Measurements from ENCODE around the gene RYR1.
"Not testable (repeated sequence)": the region's sequence is repeated elsewhere in the genome, so short reads cannot be mapped to it uniquely, and the experiment has no call there.

Gene RYR1

DNA sequence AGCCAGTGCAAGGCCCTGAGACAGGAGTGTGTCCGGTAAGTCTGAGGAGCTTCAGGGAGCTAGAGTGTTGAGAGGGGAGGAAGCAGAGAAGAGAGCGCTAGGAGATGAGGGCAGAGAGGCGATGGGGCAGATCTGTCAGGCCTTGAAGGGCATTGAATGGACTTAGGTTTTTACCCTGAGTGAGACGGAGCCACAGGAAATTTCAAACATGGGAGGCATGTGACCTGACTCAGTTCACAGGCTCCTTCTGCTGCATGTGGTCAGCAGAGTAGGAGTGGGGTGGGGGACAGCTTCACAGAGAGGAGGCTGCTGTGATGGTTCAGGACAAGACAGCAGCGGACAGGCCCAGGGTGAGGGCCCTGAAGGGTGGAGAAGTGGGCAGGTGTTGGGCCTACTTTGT, 33.1 kb upstream of the RYR1 start:
- DNase-seq, result no peak

DNA sequence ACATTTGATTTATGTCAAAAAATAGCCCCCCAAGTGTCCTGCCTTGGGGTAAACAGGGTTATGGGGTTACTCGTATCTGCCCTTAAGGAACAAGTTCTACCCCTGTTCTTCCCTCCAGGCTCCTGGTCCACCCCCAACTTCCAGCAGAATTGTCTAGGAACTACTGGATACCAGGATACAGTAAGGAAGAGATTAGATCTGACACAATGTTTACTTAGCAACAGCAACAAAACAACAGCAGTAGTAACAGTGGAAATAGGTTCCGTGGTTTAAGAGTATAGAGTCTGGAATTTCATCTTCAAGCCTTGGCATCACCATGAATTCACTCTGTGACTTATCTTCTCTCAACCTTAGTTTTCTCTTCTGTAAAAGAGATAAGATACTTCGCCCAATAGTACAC, 32.3 kb upstream of the RYR1 start:
- no peak for DNase-seq

DNA sequence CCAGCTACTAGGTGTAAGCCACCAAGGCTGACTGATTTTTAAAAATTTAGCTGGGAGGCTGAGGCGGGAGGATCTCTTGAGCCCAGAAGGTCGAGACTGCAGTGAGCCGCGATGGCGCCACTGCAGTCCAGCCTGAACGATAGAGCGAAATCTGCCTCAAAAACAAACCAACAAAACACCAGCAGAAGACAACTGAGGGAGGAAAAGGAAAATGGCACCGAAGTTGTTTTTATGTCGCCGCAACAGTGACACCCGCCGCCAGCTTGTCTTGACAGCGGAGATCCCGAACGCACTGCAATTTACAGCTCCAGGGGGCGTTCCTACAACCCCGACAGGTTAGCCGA, 30.9 kb upstream of the RYR1 start:
- no peak for DNase-seq

DNA sequence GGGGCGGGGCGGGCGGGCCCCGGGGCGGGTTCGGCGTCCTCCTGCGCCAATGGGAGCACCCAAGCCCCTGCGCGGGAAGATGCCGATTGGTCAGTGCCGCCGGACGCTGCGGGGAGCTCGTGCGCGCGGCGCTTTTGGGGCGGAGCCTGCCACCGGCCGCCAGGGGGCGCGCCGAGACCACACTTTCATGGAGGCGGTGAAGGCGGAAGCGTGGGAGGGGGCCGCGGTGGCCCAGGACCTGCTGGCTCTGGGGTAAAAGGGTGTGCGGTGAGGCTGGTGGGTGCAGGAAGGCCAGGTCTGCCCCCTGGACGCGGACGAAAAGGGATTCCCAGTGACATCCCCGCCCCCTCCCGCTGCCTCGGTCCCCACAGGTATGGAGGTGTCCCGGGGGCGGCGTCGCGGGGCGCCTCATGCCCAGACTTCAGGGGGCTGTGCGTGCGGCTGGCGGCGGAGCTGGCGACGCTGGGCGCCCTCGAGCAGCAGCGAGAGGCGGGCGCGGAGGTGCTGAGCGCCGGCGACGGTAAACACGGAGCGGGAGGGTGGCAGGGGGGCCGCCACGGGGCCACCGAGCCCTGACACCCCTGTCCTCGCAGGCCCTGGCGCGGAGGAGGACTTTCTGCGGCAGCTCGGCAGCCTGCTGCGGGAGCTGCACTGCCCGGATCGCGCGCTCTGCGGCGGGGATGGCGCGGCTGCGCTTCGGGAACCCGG, 30.4 kb upstream of the RYR1 start, which contains the start of gene FAM98C:
Gene FAM98C, plus strand, starts transcription at position 127 of the 708 bp plus-strand sequence. Its CDS starts 61 bp downstream, at position 188.
- peak; percentile 93 to 96 for DNase-seq

DNA sequence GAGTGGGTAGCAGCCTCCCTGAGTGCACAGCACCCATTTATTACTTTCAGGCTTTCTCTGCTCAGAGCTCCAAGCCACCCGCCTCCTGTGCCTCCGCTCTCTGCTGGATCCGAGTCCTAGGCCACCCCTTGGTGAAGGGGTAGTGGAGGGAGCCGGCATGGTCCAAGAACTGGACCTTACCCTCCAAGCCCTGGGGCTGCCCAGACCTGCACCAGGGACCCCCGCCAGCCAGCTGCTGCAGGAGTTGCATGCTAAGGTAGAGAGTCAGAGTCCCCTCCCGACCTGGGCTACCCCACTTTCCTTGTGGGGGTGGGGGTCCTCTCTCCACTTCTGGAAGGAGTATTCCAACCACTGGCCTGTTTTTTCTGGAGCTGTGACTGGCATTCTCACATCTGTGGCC, 28.6 kb upstream of the RYR1 start:
- no peak for DNase-seq

DNA sequence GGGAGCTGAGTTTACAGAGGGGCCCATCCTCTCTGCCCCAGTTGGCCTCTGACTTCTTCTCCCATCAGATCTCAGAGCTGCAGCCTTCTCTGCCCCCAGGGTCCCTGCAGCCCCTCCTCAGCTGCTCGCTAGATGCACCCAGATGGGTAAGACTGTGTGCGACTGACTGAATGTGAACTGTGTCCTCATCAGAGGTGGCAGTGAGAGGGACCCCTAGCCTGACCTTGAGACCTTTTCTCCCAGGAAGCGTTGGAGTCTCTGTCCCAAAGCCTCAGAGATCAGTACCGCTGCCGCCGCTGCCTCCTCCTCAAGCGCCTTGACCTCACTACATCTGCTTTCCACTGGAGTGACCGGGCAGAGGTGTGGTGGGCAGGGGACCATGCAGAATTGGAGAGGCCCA, 28.2 kb upstream of the RYR1 start:
- DNase-seq, result no peak

DNA sequence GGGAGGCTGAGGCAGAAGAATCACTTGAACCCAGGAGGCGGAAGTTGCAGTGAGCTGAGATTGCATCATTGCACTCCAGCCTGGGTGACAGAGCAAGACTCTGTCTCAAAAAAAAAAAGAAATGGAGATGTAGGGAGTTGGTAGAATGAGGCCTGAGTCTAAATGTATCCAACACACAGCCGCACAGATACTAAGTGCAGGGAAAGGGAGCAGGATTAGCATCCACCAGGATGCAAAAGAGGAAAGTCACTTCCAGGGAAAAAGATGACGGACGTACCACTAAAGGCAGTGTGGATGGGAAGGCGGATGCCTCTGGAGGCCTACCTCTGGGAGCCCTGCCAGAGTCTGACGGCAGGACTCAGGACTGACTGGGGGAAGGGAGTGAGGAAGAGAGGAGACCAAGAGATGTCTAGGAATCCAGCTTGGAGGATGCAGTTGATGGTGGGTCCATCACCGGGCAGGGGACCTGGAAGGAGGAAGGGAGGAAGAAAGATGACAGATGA, 23.8 kb upstream of the RYR1 start:
- no peak for DNase-seq

DNA sequence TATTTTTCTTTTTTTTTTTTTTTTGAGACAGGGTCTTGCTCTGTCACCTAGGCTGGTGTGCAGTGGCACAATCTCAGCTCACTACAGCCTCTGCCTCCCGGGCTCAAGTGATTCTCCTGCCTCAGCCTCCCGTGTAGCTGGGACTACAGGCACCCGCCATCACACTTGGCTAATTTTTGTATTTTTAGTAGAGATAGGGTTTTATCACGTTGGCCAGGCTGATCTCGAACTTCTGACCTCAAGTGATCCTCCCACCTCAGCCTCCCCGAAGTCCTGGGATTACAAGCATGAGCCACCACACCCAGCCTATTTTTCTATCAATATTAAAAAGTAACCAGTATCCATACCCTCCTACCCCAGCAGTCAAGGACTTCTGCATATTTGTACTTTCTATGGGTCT, 23.1 kb upstream of the RYR1 start:
- DNase-seq, result not testable (repeated sequence)

DNA sequence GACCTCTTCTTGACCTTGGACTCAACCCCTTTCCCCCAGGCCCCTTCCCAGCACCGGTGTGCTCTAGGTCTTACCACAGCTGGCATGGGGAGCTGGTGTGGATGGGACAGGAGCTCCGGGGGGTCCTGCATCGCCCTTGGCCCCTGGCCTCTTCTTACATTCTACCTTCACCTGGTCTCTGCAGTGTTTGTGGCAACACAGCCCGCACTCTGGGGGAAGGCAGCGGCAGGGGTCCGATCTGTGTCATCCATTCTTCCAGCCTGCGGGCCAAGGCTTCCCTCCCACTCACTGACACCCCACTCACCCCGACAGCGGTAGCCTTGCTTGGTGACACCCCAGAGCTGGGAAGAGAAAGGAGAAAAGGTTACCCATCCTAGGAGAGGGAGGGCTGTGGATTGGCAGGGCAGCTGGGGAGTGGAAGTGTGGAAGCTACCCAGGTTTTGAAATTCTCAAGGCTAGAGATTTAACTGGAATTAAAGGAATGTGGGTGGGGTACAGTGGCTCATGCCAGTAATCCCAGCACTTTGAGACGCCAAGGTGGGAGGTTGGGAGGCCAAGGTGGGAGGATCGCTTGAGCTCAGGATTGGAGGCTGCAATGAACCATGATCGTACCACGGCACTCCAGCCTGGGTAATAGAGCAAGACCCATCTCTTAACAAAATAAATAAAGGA, 22.3 kb upstream of the RYR1 start:
- DNase-seq, result no peak

DNA sequence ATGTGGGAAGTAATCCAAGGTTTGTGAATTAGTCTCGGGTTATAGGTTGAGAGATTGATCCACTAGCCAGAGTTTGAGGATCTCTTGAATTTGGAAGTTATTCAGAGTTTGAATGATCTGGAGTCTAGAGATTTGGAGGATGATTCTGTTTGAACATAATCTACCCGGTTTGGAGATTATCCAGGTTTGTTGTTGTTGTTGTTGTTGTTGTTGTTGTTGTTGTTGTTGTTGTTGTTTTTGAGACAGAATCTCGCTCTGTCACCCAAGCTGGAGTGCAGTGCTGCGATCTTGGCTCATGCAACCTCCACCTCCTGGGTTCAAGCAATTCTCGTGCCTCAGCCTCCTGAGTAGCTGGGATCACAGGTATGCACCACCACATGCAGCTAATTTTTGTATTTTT, 21.6 kb upstream of the RYR1 start:
- DNase-seq, result not testable (repeated sequence)

DNA sequence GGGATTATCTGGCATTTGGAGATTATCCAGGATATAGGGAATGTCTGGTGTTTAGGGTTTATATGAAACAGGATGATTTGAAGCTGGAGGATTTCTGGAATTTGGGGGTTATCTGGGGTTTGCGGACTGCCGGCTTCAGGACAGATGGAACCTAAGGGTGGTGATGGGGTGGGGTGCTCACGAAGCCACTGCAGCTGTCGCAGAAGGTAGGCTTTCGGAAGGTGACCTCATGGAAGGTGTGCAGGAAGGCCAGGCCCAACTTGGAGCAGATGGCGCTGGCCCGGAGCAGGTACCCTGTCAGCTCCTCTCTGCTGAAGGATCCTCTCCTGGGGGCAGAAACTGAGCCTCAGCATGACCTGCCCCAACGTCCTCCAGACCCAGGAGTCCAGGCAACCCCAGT, 21.0 kb upstream of the RYR1 start:
- DNase-seq, result no peak

DNA sequence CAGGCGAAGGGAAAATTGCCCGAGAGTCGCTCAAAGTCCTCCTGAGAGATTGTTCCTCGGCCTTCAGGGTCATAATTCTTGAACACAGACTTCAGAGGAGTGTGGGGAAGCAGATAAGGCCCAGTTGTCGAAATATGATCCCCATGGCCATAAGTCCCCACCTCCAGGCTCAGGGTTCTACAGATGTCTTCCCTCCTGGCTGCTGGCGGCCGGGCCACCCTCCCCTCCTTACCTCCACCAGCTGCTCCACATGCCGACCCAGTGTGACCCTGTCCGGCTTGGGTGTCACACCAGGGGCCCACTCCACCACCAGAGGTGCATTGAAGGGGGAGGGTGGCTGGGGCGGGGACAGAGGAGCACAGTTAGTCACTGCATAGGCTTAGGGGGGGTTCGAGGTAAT, 20.5 kb upstream of the RYR1 start:
- DNase-seq, result no peak

DNA sequence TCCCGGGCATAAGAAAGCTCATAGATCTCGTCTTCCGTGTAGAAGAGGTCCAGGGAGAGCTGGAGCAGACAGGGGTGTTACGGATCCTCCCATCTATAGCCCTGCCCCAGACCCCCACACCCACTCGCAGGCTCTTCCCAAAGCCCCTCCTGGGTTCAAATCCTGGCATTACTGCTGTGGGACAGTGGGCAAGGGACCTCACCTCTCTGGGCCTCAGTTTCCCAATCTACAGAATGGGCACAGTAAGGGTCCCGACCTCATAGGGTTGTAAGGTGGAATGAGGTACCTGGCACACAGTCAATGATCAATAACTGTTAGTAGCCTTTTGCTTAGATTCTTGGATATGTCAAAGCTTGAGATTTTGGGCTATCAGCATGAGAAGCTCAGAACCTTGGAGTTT, 20.1 kb upstream of the RYR1 start:
- DNase-seq, result no peak

DNA sequence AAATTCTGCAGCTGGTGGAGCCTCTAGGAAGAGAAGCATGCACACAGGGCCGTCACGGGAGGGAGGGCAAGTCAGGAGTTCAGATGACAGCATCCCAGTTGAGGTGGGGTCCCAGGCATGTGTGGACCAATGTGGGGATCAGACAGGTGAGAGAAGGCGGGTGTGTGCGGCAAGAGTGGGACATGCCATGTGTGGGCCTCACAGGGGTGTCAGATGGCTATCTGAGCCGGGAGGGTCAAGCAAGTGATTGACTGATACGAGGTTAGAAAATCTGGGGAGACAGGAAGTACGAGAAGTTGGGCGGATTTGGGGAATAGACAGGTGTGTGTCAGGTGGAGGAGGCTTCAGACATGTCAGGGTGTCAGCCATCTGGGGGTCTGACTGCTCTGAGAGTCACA, 16.3 kb upstream of the RYR1 start:
- DNase-seq, result no peak

DNA sequence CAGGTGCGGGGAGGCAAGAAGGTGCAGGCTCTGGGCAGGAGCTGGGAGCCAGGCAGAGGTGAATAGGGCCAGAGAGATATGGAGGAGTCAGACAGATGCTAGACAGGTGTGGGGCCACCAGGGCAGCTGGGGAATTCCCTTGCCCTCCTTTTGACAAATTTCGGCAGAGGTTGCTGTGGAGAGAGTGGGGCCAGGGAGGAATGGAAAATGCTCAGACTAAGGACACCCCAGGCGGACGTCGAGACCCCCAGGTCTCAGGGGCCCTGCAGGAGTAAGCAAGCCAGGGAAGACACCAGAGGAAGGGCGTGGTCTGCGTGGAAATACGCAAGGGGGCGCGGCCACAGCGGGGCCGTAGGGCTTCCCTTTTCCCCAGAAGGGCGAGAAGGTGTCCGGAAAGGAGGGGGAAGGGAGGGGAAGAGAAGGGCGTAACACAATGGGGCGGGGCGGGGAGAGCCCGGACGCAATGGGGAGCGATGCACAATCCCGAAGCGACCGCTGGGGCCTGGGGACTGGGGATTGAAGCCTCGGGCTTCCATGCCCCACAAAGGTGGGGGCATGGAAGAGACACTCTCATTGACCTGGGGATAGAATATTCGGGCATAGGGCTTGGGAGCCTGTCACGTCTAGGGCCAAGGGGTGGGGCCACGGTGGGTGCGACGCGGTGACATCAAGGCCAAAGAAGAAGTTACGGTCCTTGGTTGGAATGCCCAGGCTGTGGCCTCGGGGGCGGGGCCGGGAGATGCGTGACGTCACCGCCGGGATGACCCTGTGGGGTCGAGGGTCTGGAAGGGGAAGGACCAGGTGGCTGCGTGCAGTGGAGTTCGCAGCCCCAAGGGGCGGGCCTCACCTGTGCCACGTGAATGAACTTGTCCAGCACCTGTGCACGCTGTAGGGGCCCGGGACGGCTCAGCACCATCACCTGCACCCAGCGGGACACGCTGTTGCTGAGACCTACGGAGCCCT, 15.7 kb upstream of the RYR1 start:
- peak; percentile 74 to 79 for DNase-seq

DNA sequence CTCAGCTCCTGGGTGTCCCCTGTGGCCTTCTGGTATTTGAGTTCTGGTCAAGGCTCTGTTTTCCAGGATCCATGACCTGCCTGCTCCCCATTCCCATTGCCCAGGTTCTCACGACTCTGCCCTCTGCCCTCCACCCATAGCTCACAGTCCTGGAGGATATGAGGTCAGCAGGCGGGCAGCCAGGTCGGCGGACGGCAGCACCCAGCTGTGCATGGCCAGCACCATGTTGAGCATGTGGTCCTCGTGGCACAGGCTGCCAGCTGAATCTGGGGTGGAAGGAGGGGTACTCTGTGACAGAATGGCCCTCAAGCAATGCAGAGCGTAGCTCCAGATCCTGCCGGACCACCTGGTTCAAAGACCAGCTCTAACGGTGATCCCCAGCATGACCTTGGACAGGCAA, 12.6 kb upstream of the RYR1 start:
- no peak for DNase-seq

DNA sequence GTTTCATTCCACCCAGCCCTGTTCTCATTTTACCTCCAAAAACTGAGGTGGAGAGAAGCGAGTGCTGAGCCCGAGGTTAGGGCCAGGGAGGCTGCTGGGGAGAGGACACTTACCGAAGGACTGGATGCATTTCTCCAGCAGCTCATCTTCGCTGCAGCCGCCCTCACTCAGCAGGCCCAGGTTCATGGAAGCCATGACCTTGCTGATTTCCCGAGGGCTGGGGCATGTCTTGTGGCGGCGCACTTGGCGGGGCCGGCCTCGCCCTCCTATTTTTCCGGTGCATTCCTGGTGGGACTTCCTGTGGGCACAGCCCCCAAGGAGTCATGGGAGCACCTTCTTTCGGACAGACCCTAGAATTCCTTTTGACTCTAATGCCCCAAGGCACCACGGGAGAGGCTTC, 11.6 kb upstream of the RYR1 start:
- no peak for DNase-seq

DNA sequence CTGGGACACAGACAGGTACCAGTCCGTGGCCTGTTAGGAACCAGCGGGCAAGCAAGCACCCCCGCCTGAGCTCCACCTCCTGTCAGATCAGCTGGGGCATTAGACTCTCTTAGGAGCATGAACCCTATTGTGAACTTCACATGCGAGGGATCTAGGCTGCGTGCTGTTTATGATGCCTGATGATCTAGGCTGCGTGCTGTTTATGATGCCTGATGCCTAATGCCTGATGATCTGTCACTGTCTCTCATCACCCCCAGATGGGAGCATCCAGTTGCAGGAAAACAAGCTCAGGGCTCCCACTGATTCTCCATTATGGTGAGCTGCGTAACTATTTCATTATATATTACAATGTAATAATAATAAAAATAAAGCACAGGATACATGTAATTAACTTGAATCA, 11.1 kb upstream of the RYR1 start:
- no peak for DNase-seq

DNA sequence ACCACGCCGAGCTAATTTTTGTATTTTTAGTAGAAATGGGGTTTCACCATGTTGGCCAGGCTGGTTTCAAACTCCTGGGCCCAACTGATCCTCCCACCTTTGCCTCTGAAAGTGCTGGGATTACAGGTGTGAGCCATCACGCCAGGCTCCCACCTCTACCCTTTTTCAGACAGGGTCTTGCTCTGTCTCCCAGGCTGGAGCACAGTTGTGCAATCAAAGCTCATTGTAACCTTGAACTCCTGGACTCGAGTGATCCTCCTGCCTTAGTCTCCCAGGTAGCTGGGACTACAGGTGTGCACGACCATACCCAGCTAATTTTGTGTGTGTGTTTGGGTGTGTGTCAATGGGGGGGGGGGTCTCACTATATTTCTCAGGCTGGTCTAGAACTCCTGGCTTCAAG, 9.2 kb upstream of the RYR1 start:
- DNase-seq, result no peak

DNA sequence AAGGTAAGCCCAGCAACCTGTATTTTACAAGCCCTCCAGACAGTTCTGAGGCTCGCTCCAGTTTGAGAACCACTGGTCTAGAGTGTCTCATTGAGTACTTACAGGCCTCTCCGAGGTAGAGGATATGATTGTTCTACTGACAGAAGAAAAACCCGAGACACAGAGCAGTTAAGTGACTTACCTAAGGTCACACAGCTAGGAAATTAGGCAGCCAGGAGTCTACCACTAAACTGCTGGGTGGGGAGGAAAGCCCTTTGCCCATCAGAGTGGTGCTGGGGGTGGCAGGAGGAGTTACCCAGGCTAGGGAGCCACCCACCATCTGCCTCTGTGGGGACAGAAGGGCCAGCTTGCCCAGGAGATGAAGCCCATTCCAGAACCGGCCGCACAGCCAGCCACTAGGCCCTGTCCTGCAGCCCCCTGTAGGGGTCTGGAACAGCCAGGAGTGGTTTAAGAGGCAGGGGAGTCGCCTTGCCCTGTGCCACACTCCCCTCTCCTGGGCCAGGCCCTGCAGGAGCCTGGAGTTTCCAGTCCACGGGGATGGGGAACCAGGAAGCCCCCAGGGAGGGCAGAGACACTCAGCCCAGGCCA, 8.2 kb upstream of the RYR1 start:
- DNase-seq, result no peak

DNA sequence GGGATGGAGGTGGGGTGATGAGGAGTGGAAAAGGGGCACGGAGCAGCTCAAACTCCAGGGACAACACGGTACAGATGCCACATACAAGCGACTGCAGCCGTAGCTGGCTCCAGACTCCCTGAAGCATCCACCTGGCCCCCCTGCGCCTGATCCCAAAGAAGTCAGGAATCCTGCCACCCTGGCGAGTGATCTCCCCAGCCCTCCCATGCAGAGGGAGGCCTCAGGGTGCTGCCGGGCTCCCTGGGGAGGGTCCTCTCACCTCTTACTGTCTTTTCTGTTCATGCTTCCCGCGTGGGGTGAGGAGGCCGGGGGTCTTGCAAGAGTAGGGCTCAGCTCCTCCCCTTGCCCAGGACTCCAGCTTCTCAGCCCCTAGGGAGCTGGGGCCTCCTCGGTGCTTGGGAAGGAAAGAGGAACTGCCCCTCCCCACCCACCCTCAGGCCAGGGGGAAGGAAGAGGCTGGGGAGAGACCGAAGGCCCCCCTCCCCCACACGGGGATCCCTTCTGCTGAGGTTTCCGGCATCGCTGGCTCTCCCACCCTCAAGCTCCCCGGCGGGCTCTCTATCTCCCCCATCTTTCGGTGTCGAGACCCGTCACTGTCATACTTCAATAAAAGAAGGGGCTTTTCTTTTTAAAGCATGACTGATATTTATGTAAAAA, 7.6 kb upstream of the RYR1 start, which contains the start of gene RASGRP4:
Gene RASGRP4, minus strand, starts transcription at position 410 of the 657 bp plus-strand sequence. Its CDS starts 128 bp downstream, at position 282.
- peak; percentile 86 to 89 for DNase-seq

DNA sequence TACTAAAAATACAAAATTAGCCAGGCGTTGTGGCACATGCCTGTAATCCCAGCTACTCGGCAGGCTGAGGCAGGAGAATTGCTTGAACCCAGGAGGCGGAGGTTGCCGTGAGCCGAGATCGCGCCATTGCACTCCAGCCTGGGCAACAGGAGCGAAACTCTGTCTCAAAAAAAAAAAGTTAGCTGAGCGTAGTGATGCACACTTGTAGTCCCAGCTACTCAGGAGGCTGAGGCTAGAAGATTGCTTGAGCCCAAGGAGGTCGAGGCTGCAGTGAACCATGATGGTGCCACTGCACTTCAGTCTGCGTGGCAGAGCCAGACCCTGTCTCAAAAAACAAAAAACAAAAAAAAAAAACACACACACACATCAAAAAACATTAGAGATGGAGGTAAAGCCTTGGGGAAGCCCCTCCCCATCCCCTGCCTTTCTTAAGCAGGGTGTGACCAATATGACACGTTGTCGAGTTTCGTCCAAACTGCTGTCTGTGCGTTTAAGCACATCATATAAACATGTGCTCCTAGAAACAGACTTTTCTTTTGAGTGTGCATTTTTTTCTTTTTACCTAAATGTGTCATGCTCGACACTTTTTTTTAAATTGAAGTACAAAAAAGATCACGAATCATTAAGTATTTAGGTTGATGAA, 6.3 kb upstream of the RYR1 start:
- not testable (repeated sequence) for DNase-seq

Measured in Kasumi-1 (cell line).